Body of pancreas (tissue), 4 donors: ENCODE data around the gene NACC2.

Source experiments
- POLR2A ChIP-seq, 3 donors: fragments of 450-650 bp; IDR thresholded peaks; one replicate each; pipeline ENCODE4 v1.6.1; 2016; ENCODE audit warnings: antibody characterized with exemption in 3 of 3, mild to moderate bottlenecking in 2 of 3
- TF ChIP-seq, protein P1 (sequence below), 7 experiments: fragments of 450-650 bp in 4 of 7; fragments of 200-600 bp in 3 of 7; sonication (generic) in 3 of 7; IDR thresholded peaks; one replicate each; pipeline ENCODE4 v1.5.1; 2016 to 2019; ENCODE audit warnings: antibody characterized with exemption in 7 of 7

DNA sequence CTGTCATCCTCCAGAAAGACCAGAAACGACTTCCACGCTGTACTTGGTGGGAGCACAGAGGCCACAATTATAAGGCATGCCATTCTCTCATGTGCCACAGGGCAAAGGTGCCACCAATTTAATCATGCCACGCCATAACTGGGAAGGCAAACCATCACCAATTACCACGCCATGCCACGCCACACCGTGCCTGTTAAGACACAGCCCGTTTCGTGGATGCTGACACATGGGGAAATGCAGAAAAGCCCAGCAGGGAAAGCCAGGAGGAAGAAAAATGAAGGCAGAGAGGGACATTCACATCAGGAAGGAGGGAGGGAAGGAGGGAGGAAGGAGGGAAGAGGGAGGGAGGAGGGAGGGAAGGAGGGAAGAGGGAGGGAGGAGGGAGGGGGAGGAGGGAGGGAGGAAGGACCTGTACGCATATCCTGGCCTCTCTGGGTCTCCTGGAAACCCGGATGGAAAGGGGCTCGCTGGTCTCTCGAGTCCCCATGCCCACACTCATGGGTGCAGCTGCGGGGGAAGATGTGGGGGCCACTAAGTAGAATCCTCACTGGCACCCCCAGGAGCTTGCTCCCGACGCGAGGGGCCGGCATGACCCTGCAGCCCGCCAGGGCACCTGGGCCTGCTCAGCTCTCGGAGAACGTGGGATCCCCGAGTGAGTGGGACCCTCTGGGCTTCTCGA lies 72.2 kb downstream of the NACC2 start:
- TF ChIP-seq, protein P1, sequence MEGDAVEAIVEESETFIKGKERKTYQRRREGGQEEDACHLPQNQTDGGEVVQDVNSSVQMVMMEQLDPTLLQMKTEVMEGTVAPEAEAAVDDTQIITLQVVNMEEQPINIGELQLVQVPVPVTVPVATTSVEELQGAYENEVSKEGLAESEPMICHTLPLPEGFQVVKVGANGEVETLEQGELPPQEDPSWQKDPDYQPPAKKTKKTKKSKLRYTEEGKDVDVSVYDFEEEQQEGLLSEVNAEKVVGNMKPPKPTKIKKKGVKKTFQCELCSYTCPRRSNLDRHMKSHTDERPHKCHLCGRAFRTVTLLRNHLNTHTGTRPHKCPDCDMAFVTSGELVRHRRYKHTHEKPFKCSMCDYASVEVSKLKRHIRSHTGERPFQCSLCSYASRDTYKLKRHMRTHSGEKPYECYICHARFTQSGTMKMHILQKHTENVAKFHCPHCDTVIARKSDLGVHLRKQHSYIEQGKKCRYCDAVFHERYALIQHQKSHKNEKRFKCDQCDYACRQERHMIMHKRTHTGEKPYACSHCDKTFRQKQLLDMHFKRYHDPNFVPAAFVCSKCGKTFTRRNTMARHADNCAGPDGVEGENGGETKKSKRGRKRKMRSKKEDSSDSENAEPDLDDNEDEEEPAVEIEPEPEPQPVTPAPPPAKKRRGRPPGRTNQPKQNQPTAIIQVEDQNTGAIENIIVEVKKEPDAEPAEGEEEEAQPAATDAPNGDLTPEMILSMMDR (IDR thresholded peaks at IDR 0.05), result no peak
- no peak for TF ChIP-seq POLR2A (IDR thresholded peaks at IDR 0.05)
